ENCODE results near the gene IPO4.

The IPO4 gene

DNA sequence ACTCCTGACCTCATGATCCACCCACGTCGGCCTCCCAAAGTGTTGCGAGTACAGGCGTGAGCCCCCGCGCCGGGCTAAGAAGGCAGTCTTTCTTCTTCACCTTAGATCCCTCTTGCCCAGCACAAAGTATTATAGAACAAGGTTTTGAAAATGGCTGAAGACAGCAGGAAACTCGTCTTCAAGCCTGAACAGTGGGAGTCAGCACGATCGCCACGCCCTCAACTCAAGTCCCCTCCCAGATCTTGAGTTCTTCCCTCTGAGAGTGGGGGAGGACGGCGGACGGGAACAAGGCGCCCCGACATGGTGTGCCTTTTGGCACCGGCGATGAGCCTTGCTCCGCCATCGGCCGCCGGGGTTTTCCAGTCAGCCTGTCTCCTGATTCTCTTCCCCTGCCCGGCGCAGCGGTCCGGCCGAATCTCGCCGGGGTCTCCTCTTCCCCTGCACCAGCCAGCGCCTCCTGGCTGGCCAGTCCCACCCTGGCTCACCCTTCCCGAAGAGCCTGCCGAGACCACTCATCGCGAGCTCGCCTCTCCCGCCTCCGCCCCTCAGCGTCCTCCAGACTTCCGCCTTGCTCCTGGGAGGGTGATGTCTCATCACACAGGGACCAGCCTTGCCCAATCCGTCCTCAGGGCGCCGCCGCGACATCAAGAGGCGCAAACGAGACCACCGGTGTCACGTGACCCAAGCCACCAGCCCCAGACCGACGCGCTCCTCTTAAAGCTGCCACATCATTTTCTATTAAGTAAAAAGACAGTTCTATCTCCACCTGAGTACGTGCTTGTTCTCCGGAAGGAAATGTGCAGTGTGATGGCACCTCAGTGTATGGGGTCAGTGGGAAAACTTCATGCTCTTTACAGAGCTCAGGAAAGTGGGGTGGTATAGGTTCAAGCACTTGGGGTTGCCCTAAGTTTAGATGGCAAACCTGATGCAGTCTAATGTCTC is 24.6 kb upstream of the IPO4 start, which contains the start of gene CHMP4A:
TSS of gene CHMP4A (minus strand) at position 565 of the 942 bp plus-strand sequence. CDS start at position 516, 49 bp downstream.
- no peaks in the 10 kb centered on the region for H3K4me1 ChIP-seq (ENCODE audit: control insufficient read depth, insufficient read depth, low read length)
- no peaks in the 10 kb centered on the region for H3K9me3 ChIP-seq (ENCODE audit: control insufficient read depth, insufficient read depth, low read depth, low read length)
- peaks cover 16 to 55% of the 10 kb centered on the region in 2 experiments for H3K36me3 ChIP-seq (ENCODE audit: control insufficient read depth in 2 of 2, insufficient read depth in 1 of 2, low read length in 2 of 2)
- POLR2A ChIA-PET, result interaction anchor here (0.6 to 4.3 kb wide), 22 partner anchors 8 to 1992 kb away, joined by 3 to 43 read pairs (median 5); partner anchors contain the start of genes DCAF11, EMC9, IPO4 and IRF9
- peak within 1 kb of the TSS; percentile 91 for H3K4me3 ChIP-seq (ENCODE audit: low read depth, low read length)
- peak within 1 kb of the TSS; percentile 94 for H3K27ac ChIP-seq (ENCODE audit: extremely low read depth, low read depth, low read length)
- CTCF ChIA-PET, result interaction anchor here (0.6 to 1.6 kb wide), 8 partner anchors 9 to 161 kb away, joined by 3 to 4 read pairs (median 3); partner anchors contain the start of gene IRF9
- TF ChIP-seq ZBTB8A (tag by site-specific recombination; IDR thresholded peaks at IDR 0.05), result peak; percentile 88
- TF ChIP-seq ZNF555 (tag by site-specific recombination; conservative IDR thresholded peaks at IDR 0.05), result no peak
- TF ChIP-seq ZSCAN30 (tag by site-specific recombination; IDR thresholded peaks at IDR 0.05), result 0 out of 2 replicates have a peak, but pooled peaks have one; percentile 19
- TF ChIP-seq, protein P1, sequence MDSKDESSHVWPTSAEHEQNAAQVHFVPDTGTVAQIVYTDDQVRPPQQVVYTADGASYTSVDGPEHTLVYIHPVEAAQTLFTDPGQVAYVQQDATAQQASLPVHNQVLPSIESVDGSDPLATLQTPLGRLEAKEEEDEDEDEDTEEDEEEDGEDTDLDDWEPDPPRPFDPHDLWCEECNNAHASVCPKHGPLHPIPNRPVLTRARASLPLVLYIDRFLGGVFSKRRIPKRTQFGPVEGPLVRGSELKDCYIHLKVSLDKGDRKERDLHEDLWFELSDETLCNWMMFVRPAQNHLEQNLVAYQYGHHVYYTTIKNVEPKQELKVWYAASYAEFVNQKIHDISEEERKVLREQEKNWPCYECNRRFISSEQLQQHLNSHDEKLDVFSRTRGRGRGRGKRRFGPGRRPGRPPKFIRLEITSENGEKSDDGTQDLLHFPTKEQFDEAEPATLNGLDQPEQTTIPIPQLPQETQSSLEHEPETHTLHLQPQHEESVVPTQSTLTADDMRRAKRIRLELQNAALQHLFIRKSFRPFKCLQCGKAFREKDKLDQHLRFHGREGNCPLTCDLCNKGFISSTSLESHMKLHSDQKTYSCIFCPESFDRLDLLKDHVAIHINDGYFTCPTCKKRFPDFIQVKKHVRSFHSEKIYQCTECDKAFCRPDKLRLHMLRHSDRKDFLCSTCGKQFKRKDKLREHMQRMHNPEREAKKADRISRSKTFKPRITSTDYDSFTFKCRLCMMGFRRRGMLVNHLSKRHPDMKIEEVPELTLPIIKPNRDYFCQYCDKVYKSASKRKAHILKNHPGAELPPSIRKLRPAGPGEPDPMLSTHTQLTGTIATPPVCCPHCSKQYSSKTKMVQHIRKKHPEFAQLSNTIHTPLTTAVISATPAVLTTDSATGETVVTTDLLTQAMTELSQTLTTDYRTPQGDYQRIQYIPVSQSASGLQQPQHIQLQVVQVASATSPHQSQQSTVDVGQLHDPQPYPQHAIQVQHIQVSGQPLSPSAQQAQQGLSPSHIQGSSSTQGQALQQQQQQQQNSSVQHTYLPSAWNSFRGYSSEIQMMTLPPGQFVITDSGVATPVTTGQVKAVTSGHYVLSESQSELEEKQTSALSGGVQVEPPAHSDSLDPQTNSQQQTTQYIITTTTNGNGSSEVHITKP (tag by site-specific recombination; IDR thresholded peaks at IDR 0.05), result peak; percentile 99
- no peak for TF ChIP-seq ZNF311 (tag by site-specific recombination; IDR thresholded peaks at IDR 0.05; ENCODE audit: borderline replicate concordance)
- TF ChIP-seq ZNF76 (tag by site-specific recombination; IDR thresholded peaks at IDR 0.05; ENCODE audit: borderline replicate concordance, low read depth), result peak; percentile 85
- TF ChIP-seq ZNF266 (tag by site-specific recombination; IDR thresholded peaks at IDR 0.05; ENCODE audit: low read depth), result no peak
- TF ChIP-seq ZNF785 (tag by site-specific recombination; IDR thresholded peaks at IDR 0.05), result 0 out of 2 replicates have a peak, but pooled peaks have one; percentile 31
- TF ChIP-seq, protein P2, sequence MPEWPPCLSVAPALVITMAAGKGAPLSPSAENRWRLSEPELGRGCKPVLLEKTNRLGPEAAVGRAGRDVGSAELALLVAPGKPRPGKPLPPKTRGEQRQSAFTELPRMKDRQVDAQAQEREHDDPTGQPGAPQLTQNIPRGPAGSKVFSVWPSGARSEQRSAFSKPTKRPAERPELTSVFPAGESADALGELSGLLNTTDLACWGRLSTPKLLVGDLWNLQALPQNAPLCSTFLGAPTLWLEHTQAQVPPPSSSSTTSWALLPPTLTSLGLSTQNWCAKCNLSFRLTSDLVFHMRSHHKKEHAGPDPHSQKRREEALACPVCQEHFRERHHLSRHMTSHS (tag by site-specific recombination; IDR thresholded peaks at IDR 0.05), result no peak
- peak; percentile 83 for TF ChIP-seq GLIS1 (tag by site-specific recombination; IDR thresholded peaks at IDR 0.05)
- TF ChIP-seq SP2 (tag by site-specific recombination; IDR thresholded peaks at IDR 0.05), result peak; percentile 93
- TF ChIP-seq, protein P3, sequence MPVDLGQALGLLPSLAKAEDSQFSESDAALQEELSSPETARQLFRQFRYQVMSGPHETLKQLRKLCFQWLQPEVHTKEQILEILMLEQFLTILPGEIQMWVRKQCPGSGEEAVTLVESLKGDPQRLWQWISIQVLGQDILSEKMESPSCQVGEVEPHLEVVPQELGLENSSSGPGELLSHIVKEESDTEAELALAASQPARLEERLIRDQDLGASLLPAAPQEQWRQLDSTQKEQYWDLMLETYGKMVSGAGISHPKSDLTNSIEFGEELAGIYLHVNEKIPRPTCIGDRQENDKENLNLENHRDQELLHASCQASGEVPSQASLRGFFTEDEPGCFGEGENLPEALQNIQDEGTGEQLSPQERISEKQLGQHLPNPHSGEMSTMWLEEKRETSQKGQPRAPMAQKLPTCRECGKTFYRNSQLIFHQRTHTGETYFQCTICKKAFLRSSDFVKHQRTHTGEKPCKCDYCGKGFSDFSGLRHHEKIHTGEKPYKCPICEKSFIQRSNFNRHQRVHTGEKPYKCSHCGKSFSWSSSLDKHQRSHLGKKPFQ (tag by site-specific recombination; IDR thresholded peaks at IDR 0.05), result 0 out of 2 replicates have a peak, but pooled peaks have one; percentile 44
- TF ChIP-seq, protein P4, sequence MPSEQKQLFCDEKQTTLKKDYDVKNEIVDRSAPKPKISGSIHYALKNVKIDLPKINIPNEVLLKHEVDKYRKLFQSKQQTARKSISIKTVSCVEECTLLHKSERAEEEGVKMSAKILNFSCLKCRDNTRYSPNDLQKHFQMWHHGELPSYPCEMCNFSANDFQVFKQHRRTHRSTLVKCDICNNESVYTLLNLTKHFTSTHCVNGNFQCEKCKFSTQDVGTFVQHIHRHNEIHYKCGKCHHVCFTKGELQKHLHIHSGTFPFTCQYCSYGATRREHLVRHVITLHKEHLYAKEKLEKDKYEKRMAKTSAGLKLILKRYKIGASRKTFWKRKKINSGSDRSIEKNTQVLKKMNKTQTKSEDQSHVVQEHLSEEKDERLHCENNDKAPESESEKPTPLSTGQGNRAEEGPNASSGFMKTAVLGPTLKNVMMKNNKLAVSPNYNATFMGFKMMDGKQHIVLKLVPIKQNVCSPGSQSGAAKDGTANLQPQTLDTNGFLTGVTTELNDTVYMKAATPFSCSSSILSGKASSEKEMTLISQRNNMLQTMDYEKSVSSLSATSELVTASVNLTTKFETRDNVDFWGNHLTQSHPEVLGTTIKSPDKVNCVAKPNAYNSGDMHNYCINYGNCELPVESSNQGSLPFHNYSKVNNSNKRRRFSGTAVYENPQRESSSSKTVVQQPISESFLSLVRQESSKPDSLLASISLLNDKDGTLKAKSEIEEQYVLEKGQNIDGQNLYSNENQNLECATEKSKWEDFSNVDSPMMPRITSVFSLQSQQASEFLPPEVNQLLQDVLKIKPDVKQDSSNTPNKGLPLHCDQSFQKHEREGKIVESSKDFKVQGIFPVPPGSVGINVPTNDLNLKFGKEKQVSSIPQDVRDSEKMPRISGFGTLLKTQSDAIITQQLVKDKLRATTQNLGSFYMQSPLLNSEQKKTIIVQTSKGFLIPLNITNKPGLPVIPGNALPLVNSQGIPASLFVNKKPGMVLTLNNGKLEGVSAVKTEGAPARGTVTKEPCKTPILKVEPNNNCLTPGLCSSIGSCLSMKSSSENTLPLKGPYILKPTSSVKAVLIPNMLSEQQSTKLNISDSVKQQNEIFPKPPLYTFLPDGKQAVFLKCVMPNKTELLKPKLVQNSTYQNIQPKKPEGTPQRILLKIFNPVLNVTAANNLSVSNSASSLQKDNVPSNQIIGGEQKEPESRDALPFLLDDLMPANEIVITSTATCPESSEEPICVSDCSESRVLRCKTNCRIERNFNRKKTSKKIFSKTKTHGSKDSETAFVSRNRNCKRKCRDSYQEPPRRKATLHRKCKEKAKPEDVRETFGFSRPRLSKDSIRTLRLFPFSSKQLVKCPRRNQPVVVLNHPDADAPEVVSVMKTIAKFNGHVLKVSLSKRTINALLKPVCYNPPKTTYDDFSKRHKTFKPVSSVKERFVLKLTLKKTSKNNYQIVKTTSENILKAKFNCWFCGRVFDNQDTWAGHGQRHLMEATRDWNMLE (tag by site-specific recombination; conservative IDR thresholded peaks at IDR 0.05; ENCODE audit: low read depth), result peak; percentile 39
- TF ChIP-seq ZFP37 (tag by site-specific recombination; IDR thresholded peaks at IDR 0.05), result no peak
- TF ChIP-seq, protein P5, sequence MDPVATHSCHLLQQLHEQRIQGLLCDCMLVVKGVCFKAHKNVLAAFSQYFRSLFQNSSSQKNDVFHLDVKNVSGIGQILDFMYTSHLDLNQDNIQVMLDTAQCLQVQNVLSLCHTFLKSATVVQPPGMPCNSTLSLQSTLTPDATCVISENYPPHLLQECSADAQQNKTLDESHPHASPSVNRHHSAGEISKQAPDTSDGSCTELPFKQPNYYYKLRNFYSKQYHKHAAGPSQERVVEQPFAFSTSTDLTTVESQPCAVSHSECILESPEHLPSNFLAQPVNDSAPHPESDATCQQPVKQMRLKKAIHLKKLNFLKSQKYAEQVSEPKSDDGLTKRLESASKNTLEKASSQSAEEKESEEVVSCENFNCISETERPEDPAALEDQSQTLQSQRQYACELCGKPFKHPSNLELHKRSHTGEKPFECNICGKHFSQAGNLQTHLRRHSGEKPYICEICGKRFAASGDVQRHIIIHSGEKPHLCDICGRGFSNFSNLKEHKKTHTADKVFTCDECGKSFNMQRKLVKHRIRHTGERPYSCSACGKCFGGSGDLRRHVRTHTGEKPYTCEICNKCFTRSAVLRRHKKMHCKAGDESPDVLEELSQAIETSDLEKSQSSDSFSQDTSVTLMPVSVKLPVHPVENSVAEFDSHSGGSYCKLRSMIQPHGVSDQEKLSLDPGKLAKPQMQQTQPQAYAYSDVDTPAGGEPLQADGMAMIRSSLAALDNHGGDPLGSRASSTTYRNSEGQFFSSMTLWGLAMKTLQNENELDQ (tag by site-specific recombination; IDR thresholded peaks at IDR 0.05; ENCODE audit: low read depth), result no peak
- no peak for TF ChIP-seq ZNF157 (tag by site-specific recombination; IDR thresholded peaks at IDR 0.05)
- TF ChIP-seq ZNF366 (tag by site-specific recombination; conservative IDR thresholded peaks at IDR 0.05), result peak; percentile 62
- TF ChIP-seq, protein P6, sequence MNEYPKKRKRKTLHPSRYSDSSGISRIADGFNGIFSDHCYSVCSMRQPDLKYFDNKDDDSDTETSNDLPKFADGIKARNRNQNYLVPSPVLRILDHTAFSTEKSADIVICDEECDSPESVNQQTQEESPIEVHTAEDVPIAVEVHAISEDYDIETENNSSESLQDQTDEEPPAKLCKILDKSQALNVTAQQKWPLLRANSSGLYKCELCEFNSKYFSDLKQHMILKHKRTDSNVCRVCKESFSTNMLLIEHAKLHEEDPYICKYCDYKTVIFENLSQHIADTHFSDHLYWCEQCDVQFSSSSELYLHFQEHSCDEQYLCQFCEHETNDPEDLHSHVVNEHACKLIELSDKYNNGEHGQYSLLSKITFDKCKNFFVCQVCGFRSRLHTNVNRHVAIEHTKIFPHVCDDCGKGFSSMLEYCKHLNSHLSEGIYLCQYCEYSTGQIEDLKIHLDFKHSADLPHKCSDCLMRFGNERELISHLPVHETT (tag by site-specific recombination; IDR thresholded peaks at IDR 0.05), result peak; percentile 73
